H9 (cell line): ENCODE results near the gene NOXA1. TPM values are rescaled to one million over a fixed set of nuclear protein-coding genes. Genes with fewer than 3 reads are reported as not detected.

Source experiments
- DNase-seq: peaks from one replicate; pipeline ENCODE4 v3.0.0-alpha.2; 2017
- H2AFZ ChIP-seq: one replicate; pipeline ENCODE4 v1.6.1; 2013; ENCODE audit warnings: mild to moderate bottlenecking, low read length, control low read depth, moderate library complexity
- H2AK5ac ChIP-seq: 2 replicates; pipeline ENCODE4 v1.6.1; 2013; ENCODE audit warnings: low read length, control low read depth, mixed read lengths; ENCODE audit not compliant: insufficient read length
- H2BK120ac ChIP-seq: one replicate; pipeline ENCODE4 v1.6.1; 2013; ENCODE audit warnings: low read depth, mild to moderate bottlenecking, low read length, control low read depth, inconsistent platforms; ENCODE audit not compliant: poor library complexity, severe bottlenecking
- H2BK12ac ChIP-seq: 2 replicates; pipeline ENCODE4 v1.6.1; 2013; ENCODE audit warnings: low read length, control low read depth, mixed read lengths, low read depth; ENCODE audit not compliant: insufficient read length
- H2BK15ac ChIP-seq: 2 replicates; pipeline ENCODE4 v1.6.1; 2013; ENCODE audit warnings: low read depth, low read length, control low read depth
- H2BK20ac ChIP-seq: one replicate; pipeline ENCODE4 v1.6.1; 2013; ENCODE audit warnings: low read depth, mild to moderate bottlenecking, low read length, control low read depth, inconsistent platforms; ENCODE audit not compliant: poor library complexity, severe bottlenecking
- H2BK5ac ChIP-seq: 2 replicates; pipeline ENCODE4 v1.6.1; 2013; ENCODE audit warnings: low read length, control low read depth, mixed read lengths; ENCODE audit not compliant: insufficient read length
- H3K14ac ChIP-seq: 2 replicates; pipeline ENCODE4 v1.6.1; 2013; ENCODE audit warnings: low read length, control low read depth; ENCODE audit not compliant: insufficient read depth
- H3K18ac ChIP-seq: 2 replicates; pipeline ENCODE4 v1.6.1; 2013; ENCODE audit warnings: low read depth, mild to moderate bottlenecking, mixed read lengths, low read length, control low read depth; ENCODE audit not compliant: insufficient read length
- H3K23ac ChIP-seq: 2 replicates; pipeline ENCODE4 v1.6.1; 2013; ENCODE audit warnings: low read length, control low read depth, mixed read lengths, low read depth; ENCODE audit not compliant: insufficient read length
- H3K23me2 ChIP-seq: 2 replicates; pipeline ENCODE4 v1.6.1; 2013; ENCODE audit warnings: low read depth, mild to moderate bottlenecking, mixed read lengths, low read length, control low read depth; ENCODE audit not compliant: insufficient read length, poor library complexity, severe bottlenecking
- H3K27ac ChIP-seq: 2 replicates; pipeline ENCODE4 v1.5.1; 2013; ENCODE audit warnings: low read length, control low read depth, mixed read lengths, low read depth; ENCODE audit not compliant: insufficient read length
- H3K27me3 ChIP-seq: 2 replicates; pipeline ENCODE4 v1.6.1; 2013; ENCODE audit warnings: low read length, control low read depth, inconsistent platforms; ENCODE audit not compliant: insufficient read depth
- H3K4ac ChIP-seq: 2 replicates; pipeline ENCODE4 v1.6.1; 2013; ENCODE audit warnings: low read depth, mild to moderate bottlenecking, control low read depth, inconsistent platforms, low read length, moderate library complexity
- H3K4me1 ChIP-seq: 2 replicates; pipeline ENCODE4 v1.6.1; 2013; ENCODE audit warnings: low read length, control low read depth, inconsistent platforms; ENCODE audit not compliant: insufficient read depth
- H3K4me2 ChIP-seq: 2 replicates; pipeline ENCODE4 v1.6.1; 2013; ENCODE audit warnings: low read length, control low read depth, mixed read lengths; ENCODE audit not compliant: insufficient read length, insufficient read depth
- H3K56ac ChIP-seq: 2 replicates; pipeline ENCODE4 v1.6.1; 2013; ENCODE audit warnings: low read depth, mild to moderate bottlenecking, mixed read lengths, low read length, control low read depth; ENCODE audit not compliant: insufficient read length
- H3K79me1 ChIP-seq: 2 replicates; pipeline ENCODE4 v1.6.1; 2013; ENCODE audit warnings: low read depth, mild to moderate bottlenecking, moderate library complexity, low read length, control low read depth, inconsistent platforms; ENCODE audit not compliant: insufficient read depth, poor library complexity, severe bottlenecking
- H3K79me2 ChIP-seq: 2 replicates; pipeline ENCODE4 v1.6.1; 2013; ENCODE audit warnings: low read length, control low read depth, inconsistent platforms; ENCODE audit not compliant: insufficient read depth
- H3K9ac ChIP-seq: 2 replicates; pipeline ENCODE4 v1.6.1; 2013; ENCODE audit warnings: low read length, control low read depth, mixed read lengths; ENCODE audit not compliant: insufficient read length; ENCODE audit errors: extremely low read depth
- H3K9me3 ChIP-seq: one replicate; pipeline ENCODE4 v1.6.1; 2013; ENCODE audit warnings: low read depth, low read length, inconsistent platforms; ENCODE audit not compliant: control insufficient read depth
- H3T11ph ChIP-seq: one replicate; pipeline ENCODE4 v1.6.1; 2013; ENCODE audit warnings: mild to moderate bottlenecking, low read length, control low read depth, inconsistent platforms
- H4K20me1 ChIP-seq: one replicate; pipeline ENCODE4 v1.6.1; 2013; ENCODE audit not compliant: control insufficient read depth, insufficient read length, insufficient read depth
- H4K5ac ChIP-seq: 2 replicates; pipeline ENCODE4 v1.6.1; 2013; ENCODE audit warnings: low read depth, mild to moderate bottlenecking, mixed read lengths, low read length, control low read depth; ENCODE audit not compliant: insufficient read length
- H4K8ac ChIP-seq: replicated peaks from 2 replicates; pipeline ENCODE4 v1.6.1; 2013; ENCODE audit warnings: low read length, control low read depth, mixed read lengths, low read depth; ENCODE audit not compliant: insufficient read length
- H4K91ac ChIP-seq: 2 replicates; pipeline ENCODE4 v1.6.1; 2013; ENCODE audit warnings: low read depth, mild to moderate bottlenecking, moderate library complexity, mixed read lengths, low read length, control low read depth; ENCODE audit not compliant: insufficient read length
- H3K27ac Mint-ChIP-seq, 3 experiments: 2 replicates in 2 of 3; 3 replicates in 1 of 3; pipeline ENCODE4 v1.8.0; 2020 to 2021; ENCODE audit warnings: mixed read lengths in 3 of 3, mild to moderate bottlenecking in 1 of 3, moderate library complexity in 1 of 3
- H3K27me3 Mint-ChIP-seq: 2 replicates; pipeline ENCODE4 v1.8.0; 2021; ENCODE audit warnings: low read depth, mild to moderate bottlenecking, moderate library complexity, mixed read lengths
- H3K36me3 Mint-ChIP-seq, 3 experiments: 2 replicates in 2 of 3; 3 replicates in 1 of 3; pipeline ENCODE4 v1.8.0; 2020 to 2021; ENCODE audit warnings: low read depth in 3 of 3, mixed read lengths in 3 of 3; ENCODE audit not compliant: insufficient read depth in 1 of 3
- H3K4me1 Mint-ChIP-seq, 2 experiments: 2 replicates each; pipeline ENCODE4 v1.8.0; 2020; ENCODE audit warnings: mixed read lengths in 2 of 2
- H3K4me3 Mint-ChIP-seq, 2 experiments: 2 replicates in 1 of 2; 3 replicates in 1 of 2; pipeline ENCODE4 v1.8.0; 2020 to 2021; ENCODE audit warnings: mild to moderate bottlenecking in 2 of 2, mixed read lengths in 2 of 2, moderate library complexity in 1 of 2
- H3K9me3 Mint-ChIP-seq, 2 experiments: 2 replicates in 1 of 2; 3 replicates in 1 of 2; pipeline ENCODE4 v1.8.0; 2020; ENCODE audit warnings: mild to moderate bottlenecking in 2 of 2, mixed read lengths in 2 of 2, moderate library complexity in 1 of 2
- CTCF ChIP-seq: fragments of 200-600 bp; sonication (generic); conservative IDR thresholded peaks from 3 replicates; pipeline ENCODE4 v1.8.0; 2021; ENCODE audit warnings: antibody characterized with exemption, mild to moderate bottlenecking
- WGBS: extraction: QIAGEN DNeasy Blood & Tissue Kit; methylation state at CpG from one replicate; pipeline ENCODE4 v1.1.7; 2013; ENCODE audit warnings: missing lambda C conversion rate, low lambda C conversion rate, mixed read lengths; ENCODE audit not compliant: insufficient read length; ENCODE audit errors: extremely low coverage; 5-methylcytosine and 5-hydroxymethylcytosine counted together
- total RNA-seq: library from RNA; stranded (reverse); gene quantifications from 2 replicates; pipeline ENCODE4 v1.2.1, GENCODE V29; 2021

NOXA1 gene
- total RNA-seq, 1 experiment from 2014 or later, result 2.0 TPM

- Mint-ChIP-seq H3K9me3 (no peaks in the 10 kb centered on the region), H3K27ac (no peak overlapping the region), H3K27me3 (peaks cover 11% of the 10 kb centered on the region), H3K4me1 (peaks cover 5 to 12% of the 10 kb centered on the region in 2 experiments), H3K4me3 (no peak overlapping the region), H3K36me3 (peaks cover 0 to 13% (median 0%) of the 10 kb centered on the region in 3 experiments; a peak in 4 of 7 replicates)
- Histone ChIP-seq H3K4me2 (no peak overlapping the region), H3K27me3 (no peaks in the 10 kb centered on the region), H4K8ac (no peak overlapping the region), H2BK5ac (no peak overlapping the region), H3K23ac (no peak overlapping the region), H3K56ac (no peak overlapping the region), H3K18ac (no peak overlapping the region), H4K91ac (no peak overlapping the region), H3K14ac (no peak overlapping the region; the same call in 1 of the 2 replicates), H3K23me2 (no peaks in the 10 kb centered on the region), H2AK5ac (no peak overlapping the region), H2BK120ac (no peak overlapping the region), H3K79me1 (no peaks in the 10 kb centered on the region), H2BK20ac (no peak overlapping the region), H2BK15ac (no peak overlapping the region), H3K27ac (no peak overlapping the region), H2AFZ (no peak overlapping the region), H3K9me3 (no peaks in the 10 kb centered on the region), H2BK12ac (no peak overlapping the region), H3K9ac (no peak overlapping the region), H4K20me1 (peaks cover 3% of the 10 kb centered on the region), H4K5ac (no peak overlapping the region), H3T11ph (no peak overlapping the region), H3K4ac (no peak overlapping the region), H3K79me2 (no peaks in the 10 kb centered on the region), H3K4me1 (no peaks in the 10 kb centered on the region)
- no CpG with 5 or more reads among the region's 27 CpGs for WGBS
- no peak for TF ChIP-seq CTCF
- DNase-seq, result no peak
These were observed 24.8 kb downstream of the NOXA1 start for GRCh38 chr9:137447722-137448601.
